ENCODE results near the gene ANO7. TPM values are rescaled to one million over a fixed set of nuclear protein-coding genes. Genes with fewer than 3 reads are reported as not detected.
"Not testable (repeated sequence)": the region's sequence is repeated elsewhere in the genome, so short reads cannot be mapped to it uniquely, and the experiment has no call there.

The ANO7 gene
- total RNA-seq, 1 donor from 2014 or later, result 2.1 TPM

DNA sequence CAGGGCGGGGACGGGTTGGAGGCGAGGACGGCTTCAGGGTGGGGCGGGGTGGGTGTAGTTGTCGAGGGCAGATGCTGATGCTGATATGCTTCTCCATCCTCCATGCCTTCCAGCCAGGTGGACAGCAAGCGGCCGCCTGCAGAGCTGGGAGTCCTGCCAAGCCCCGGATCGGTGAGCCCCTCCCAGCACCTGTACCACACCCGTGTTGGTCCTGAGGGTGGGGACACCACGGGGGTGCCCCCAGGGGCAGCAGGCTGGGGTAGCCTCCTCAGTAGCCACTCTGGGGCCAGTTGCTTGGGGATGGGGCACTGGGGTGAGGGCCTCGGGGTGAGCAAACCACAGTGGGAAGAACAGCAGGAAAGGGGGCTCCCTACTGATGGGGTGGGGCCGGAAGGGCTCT is 2.6 kb downstream of the ANO7 start:
- intact Hi-C loops (cut with DNase I), result no loop called here
- H3K36me3 ChIP-seq, result no peaks in the 10 kb centered on the region
- H3K4me1 ChIP-seq, result no peaks in the 10 kb centered on the region
- TF ChIP-seq, protein P1, sequence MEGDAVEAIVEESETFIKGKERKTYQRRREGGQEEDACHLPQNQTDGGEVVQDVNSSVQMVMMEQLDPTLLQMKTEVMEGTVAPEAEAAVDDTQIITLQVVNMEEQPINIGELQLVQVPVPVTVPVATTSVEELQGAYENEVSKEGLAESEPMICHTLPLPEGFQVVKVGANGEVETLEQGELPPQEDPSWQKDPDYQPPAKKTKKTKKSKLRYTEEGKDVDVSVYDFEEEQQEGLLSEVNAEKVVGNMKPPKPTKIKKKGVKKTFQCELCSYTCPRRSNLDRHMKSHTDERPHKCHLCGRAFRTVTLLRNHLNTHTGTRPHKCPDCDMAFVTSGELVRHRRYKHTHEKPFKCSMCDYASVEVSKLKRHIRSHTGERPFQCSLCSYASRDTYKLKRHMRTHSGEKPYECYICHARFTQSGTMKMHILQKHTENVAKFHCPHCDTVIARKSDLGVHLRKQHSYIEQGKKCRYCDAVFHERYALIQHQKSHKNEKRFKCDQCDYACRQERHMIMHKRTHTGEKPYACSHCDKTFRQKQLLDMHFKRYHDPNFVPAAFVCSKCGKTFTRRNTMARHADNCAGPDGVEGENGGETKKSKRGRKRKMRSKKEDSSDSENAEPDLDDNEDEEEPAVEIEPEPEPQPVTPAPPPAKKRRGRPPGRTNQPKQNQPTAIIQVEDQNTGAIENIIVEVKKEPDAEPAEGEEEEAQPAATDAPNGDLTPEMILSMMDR (IDR thresholded peaks at IDR 0.05), result no peak
- DNase-seq (no peak), ATAC-seq (no peak)
- no peak overlapping the region for H3K27ac ChIP-seq
- H3K9me3 ChIP-seq, result no peaks in the 10 kb centered on the region
- no peak overlapping the region for H3K4me3 ChIP-seq
- H3K27me3 ChIP-seq, result no peaks in the 10 kb centered on the region

- intact Hi-C loops (cut with DNase I), result no loop called here
- H3K4me3 ChIP-seq, result no peak overlapping the region
- DNase-seq, result no peak
- TF ChIP-seq, protein P1 (IDR thresholded peaks at IDR 0.05), result no peak
- H3K36me3 ChIP-seq, result no peaks in the 10 kb centered on the region
- H3K9me3 ChIP-seq, result no peaks in the 10 kb centered on the region
- ATAC-seq, result no peak
- H3K27ac ChIP-seq, result no peak overlapping the region
- no peaks in the 10 kb centered on the region for H3K4me1 ChIP-seq
- H3K27me3 ChIP-seq, result no peaks in the 10 kb centered on the region
Observed at GRCh38 chr2:241193271-241193670, 4.8 kb downstream of the ANO7 start.

DNA sequence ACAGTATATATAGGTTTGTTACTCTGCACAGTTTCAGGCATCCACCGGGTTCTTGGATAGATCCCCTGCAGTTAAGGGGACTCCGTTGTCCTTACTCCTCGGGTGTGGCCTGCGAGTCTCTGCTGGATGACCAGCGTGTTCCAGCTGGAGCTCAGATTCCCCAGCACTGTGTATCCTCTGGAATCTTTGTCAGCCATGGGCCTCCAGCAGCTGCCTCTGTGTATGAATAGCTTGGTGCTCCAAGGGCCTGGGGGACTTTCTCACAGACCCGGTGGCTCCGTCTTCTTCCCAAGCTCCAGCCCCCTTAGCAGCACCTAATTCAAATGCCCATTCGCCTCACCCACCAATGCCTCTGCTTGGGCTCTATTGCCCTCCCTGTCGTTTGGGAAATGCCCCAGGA is 6.3 kb downstream of the ANO7 start:
- ATAC-seq (no peak), DNase-seq (peak; percentile 46)
- intact Hi-C loops (cut with DNase I), result no loop called here
- Histone ChIP-seq H3K4me1 (no peaks in the 10 kb centered on the region), H3K36me3 (no peaks in the 10 kb centered on the region), H3K27ac (no peak overlapping the region), H3K27me3 (no peaks in the 10 kb centered on the region), H3K4me3 (no peak overlapping the region), H3K9me3 (no peaks in the 10 kb centered on the region)
- TF ChIP-seq, protein P1 (IDR thresholded peaks at IDR 0.05), result no peak

DNA sequence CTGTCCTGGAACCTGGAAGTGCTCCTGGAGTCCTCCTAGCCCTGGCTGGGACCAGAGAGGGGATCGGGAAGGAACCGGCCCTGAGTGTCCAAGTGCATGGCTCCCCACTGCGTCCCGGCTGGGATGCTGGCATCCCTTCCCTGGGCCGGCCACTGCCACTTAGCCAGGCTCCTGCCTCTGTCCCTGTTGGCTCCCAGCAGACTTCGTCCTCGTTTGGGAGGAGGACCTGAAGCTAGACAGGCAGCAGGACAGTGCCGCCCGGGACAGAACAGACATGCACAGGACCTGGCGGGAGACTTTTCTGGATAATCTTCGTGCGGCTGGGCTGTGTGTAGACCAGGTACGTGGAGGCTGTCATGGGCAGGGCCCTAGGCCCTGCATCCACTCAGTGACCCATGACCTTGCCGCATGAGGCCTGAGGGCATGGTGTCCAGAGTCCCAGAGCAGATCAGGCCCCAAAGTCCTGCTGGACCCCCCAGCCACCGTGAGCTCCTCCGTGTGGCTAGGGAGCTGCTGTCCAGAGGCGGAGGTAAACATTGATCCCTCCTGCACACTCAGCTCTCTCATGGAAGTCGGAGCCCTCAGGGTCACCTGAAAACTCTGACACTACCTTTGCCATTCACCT is 7.1 kb downstream of the ANO7 start:
- peak; percentile 44 for DNase-seq
- H3K36me3 ChIP-seq, result no peaks in the 10 kb centered on the region
- ATAC-seq, result no peak
- no peak overlapping the region for H3K27ac ChIP-seq
- H3K9me3 ChIP-seq, result no peaks in the 10 kb centered on the region
- TF ChIP-seq, protein P1 (IDR thresholded peaks at IDR 0.05), result no peak
- intact Hi-C loops (cut with DNase I), result no loop called here
- no peaks in the 10 kb centered on the region for H3K4me1 ChIP-seq
- H3K4me3 ChIP-seq, result no peak overlapping the region
- H3K27me3 ChIP-seq, result no peaks in the 10 kb centered on the region

DNA sequence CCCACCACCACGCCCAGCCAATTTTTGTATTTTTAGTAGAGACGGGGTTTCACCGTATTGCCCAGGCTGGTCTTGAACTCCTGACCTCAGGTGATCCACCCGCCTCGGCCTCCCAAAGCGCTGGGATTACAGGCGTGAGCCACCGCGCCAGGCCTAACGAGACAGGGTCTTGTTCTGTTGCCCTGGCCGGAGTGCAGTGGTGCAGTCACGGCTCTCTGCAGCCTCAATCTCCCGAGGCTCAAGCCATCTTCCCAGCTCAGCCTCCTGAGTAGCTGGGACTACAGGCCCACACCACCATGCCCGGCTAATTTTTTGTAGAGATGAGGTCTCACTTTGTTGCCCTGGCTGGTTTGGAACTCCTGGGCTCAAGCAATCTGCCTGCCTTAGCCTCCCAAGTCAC is 8.8 kb downstream of the ANO7 start:
- H3K27me3 ChIP-seq; H3K27ac ChIP-seq; H3K4me1 ChIP-seq; ATAC-seq; H3K9me3 ChIP-seq; DNase-seq; H3K36me3 ChIP-seq; H3K4me3 ChIP-seq; intact Hi-C loops (cut with DNase I): not testable (repeated sequence)

GRCh38 chr2:241197947-241198346 is 9.5 kb downstream of the ANO7 start:
- ATAC-seq, result no peak

More at GRCh38 chr2:241197947-241198346, 9.5 kb downstream of the ANO7 start:
- no peak overlapping the region for H3K27ac ChIP-seq
- no peaks in the 10 kb centered on the region for H3K36me3 ChIP-seq
- H3K4me1 ChIP-seq, result no peaks in the 10 kb centered on the region
- no peaks in the 10 kb centered on the region for H3K9me3 ChIP-seq
- TF ChIP-seq, protein P1 (IDR thresholded peaks at IDR 0.05), result no peak
- DNase-seq, result no peak
- no peaks in the 10 kb centered on the region for H3K27me3 ChIP-seq
- H3K4me3 ChIP-seq, result no peak overlapping the region
- intact Hi-C loops (cut with DNase I), result no loop called here
